ENCODE measurements around the gene PAPOLB. TPM values are rescaled to one million over a fixed set of nuclear protein-coding genes. Genes with fewer than 3 reads are reported as not detected.
"Not testable (repeated sequence)": the region's sequence is repeated elsewhere in the genome, so short reads cannot be mapped to it uniquely, and the experiment has no call there.

The PAPOLB gene
- not detected in 2 replicates for polyA plus RNA-seq (2014; cell fraction: cytosol; rRNA removed)
- 0.03 and 0.04 TPM in 2 replicates for polyA plus RNA-seq (2014; cell fraction: nucleus; rRNA removed)

DNA sequence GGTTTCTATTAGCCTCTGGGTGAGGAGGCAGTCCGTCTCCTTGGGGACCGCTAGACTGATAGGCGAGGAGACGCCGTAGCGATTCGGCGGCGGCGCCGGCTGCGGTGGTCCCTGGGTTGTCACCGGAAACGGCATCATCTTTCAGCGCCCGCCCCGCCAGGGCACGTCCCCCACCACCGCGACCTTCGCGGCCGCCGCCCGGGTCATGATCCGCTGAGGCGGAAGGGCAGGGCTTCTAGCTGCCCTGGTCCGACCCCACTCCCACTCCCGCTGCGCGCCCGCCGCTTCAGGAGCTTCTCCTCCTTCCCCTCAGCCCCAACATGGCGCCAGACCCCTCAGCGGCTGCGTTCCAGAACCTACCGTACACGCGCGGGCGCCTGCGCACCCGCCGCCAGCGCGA lies at the start of gene PAPOLB:
TSS of gene PAPOLB (minus strand) at position 358 of the 400 bp plus-strand sequence. CDS start at position 138, 220 bp downstream.
- DNase-seq (ENCODE audit: low spot score), result no peak

DNA sequence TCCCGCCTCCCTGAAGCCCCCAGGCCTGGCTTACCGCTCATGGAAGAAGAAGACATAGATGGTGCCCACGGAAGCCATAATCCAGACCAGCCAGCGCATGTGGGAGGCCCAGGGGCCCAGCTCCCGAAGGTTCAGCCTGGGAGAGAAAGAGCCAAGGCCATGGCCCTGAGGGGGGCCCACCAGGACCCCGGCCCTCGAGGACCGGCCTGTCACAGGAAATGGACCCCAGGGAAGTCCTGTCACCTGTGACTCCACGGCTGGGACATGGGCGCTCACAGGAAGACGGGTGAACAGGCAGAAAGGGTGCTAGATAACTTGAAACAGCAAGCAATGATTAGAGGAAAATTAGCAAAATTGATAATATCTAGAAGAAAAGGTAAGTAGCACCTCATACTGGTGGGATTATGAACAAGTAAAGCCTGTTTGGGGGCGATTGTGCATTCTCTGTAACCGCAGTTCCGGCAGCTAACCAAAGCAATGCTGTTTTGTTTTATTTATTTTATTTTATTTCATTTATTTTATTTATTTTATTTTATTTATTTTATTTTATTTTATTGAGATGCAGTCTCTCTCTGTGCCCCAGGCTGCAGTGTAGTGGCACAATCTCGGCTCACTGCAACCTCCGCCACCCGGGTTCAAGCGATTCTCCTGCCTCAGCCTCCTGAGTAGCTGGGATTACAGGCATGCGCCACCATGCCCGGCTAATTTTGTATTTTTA lies 49.4 kb upstream of the PAPOLB start:
- DNase-seq (ENCODE audit: low spot score), result no peak

DNA sequence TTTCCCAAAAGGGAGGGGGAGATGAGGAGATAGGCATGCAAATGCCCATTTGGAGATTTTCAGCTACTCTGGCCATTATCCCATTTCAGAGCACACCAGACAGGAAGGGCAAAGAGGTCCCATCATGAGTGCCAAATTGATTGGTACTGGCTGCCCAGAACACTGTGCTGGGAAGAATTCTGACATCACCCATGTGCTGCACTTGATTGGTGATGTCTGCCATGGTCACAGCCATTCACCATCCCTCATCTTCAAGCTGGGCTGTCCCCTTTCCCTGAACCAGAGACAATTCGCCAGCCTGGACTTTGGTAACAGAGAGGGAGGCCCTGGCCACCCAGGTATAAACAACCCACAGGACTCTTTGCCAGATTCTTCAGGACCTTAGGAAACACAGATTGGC lies 44.9 kb upstream of the PAPOLB start:
- DNase-seq (ENCODE audit: low spot score), result no peak

DNA sequence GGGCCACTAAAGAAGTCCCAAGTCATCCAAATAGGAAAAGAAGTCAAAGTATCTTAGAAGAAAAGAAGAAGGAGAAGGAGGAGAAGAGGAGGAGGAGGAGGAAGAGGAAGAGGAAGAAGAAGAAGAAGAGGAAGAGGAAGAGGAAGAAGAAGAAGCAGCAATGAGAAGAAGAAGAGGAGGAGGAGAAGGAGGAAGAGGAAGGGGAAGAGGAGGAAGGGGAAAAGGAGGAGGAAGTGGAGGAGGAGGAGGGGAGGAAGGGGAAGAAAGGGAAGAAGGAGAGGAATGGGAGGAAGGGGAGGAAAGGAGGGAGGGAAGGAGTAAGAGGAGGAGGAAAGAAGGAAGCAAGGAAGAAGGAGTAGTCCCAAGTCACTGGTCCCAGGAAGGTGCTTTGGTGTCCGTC lies 43.3 kb upstream of the PAPOLB start:
- no peak for DNase-seq (ENCODE audit: low spot score)

DNA sequence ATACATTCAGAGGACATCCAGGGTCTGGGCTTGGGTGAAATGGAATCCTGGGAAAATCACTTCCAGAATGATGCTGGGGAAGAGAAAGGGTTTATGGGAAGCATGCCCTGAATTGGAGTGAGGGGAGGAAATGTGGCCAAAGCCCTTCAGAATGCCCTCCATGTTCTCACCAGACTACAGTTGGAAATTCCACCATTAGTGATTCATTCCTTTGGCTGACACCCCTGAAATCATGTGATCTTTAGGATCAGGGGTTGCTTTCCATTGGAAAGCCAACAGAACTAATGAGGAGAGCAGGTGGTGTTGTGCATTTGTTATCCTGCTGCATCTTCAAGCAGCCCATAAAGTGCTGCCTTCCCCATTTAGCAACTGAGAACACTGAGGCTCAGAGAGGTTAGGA lies 42.5 kb upstream of the PAPOLB start:
- no peak for DNase-seq (ENCODE audit: low spot score)

DNA sequence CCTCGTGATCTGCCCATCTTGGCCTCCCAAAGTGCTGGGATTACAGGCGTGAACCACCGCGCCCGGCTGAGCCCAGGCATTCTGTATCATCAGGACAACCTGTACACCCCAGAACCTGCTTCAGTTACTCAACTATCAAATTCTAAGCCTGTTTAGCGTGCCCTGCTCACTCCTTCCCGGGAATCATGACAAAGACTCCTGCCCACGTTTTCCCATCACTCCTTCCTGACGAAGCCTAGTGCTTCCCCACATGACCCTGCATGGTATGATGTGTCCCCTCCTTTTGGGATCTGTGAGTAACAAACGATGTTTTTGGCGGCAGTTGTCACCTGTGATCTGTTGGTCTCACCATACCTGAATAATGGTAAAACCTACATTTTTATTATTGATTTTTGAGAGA lies 33.9 kb upstream of the PAPOLB start:
- no peak for DNase-seq (ENCODE audit: low spot score)

DNA sequence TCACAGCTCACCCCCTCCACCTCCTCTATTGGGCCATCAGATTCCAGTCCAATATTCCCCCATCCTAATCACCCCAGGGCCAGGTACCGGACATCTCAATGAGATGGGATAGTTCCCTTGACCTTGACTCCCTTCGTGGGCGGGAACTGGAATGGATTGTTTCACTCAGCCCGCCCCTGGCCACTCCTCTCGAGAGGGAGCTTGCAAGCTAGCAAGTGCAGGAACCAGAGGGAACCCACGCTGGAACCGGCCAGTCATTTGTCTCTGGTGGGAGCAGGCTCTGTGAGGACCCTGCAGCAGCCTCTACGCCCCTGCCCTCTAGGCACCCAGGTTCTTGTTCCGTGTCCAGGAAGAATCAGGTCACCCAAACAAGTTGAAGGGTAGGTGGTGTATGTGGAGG lies 32.7 kb upstream of the PAPOLB start:
- DNase-seq (ENCODE audit: low spot score), result no peak

DNA sequence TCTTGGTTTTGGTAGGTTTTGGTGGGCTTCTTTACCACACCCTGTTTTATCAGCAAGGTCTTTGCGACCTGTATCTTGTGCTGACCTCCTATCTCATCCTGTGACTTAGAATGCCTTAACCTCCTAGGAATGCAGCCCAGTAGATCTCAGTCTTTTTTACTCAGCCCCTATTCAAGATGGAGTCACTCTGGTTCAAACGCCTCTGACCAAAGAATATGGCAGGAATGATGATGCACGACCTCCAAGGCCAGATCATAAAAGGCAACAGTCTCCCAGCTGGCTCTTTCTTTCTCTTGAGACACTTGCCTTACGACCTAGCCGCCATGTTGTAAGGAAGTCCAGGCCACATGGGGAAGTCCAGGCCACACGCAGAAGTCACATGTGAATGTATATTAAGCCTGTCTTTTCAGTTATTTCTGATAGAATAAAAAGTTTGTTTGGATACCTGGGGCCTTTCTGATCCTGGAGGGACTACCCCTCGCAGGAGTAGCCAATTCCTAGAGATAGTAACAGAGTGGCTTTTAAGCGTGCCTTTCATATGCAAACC lies 32.2 kb upstream of the PAPOLB start:
- no peak for DNase-seq (ENCODE audit: low spot score)

DNA sequence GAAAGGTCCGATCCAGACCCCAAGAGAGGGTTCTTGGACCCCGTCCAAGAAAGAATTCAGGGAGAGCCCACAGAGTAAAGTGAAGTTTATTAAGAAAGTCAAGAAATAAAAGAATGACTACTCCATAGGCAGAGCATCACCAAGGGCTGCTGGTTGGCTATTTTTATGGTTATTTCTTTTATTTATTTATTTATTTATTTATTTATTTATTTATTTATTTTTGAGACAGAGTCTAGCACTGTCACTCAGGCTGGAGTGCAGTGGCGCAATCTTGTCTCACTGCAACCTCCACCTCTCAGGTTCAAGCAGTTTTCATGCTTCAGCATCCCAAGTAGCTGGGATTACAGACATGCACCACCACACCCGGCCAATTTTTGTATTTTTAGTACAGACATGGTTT lies 31.4 kb upstream of the PAPOLB start:
- DNase-seq (ENCODE audit: low spot score), result not testable (repeated sequence)

DNA sequence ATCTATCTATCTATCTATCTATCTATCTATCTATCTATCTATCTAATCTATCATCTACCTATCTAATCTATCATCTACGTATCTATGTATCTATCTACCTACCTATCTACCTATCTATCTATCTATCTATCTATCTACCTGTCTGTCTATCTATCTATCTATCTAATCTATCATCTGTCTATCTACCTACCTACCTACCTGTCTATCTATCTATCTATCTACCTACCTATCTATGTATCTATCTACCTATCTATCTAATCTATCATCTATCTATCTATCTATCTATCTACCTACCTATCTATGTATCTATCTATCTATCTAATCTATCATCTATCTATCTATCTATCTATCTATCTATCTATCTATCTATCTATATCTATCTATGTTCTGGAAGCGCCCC lies 29.7 kb upstream of the PAPOLB start:
- not testable (repeated sequence) for DNase-seq (ENCODE audit: low spot score)

DNA sequence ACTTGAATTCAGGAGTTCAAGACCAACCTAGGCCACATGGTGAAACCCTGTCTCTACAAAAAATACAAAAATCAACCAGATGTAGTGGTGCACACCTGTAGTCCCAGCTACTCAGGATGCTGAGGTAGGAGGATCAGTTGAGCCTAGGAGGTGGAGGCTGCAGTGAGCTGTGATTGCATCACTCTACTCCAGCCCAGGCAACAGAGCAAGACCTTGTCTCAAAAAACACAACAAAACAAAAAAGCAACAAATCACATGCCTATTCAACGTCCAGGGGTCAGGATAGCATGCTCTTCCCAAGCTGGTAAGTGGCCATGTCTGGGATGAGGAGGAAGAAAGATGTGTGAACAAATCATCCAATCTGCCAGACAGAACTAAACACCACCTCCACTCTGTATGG lies 27.9 kb upstream of the PAPOLB start:
- no peak for DNase-seq (ENCODE audit: low spot score)

DNA sequence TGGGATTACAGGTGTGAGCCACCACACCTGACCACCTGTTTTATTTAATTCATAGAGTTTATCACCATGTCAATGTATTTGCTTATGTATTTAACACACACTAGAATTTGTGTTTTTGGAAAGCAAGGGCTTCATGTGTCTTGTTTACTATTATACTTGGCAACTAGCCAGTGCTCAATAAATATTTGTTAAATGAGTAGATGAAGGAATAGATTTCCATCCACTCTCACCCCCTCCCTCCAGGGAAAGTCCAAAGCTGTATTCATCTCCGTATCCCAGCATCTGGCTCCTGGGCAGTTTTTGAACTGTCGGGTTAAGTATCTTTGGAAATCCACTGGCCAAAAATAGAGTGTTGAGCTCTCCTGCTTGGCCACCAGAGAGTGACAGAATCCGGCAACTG lies 26.3 kb upstream of the PAPOLB start:
- no peak for DNase-seq (ENCODE audit: low spot score)

DNA sequence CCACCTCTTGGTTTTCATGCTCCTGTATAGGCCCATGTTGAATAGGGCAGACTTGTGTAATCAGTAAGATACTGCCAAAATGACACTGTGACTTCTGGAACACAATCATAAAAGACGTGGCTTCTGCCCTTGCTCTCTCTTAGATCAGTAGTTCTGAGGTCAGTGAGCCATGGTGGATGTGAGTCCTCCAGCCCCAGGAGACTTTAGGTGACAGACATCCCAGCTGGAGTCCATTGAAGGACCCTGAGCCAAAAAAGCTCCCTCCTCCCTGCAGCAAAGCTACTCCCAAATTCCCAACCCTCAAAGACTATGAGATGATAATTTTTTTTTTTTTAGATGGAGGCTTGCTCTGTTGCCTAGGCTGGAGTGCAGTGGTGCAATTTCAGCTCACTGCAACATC lies 24.8 kb upstream of the PAPOLB start:
- no peak for DNase-seq (ENCODE audit: low spot score)

DNA sequence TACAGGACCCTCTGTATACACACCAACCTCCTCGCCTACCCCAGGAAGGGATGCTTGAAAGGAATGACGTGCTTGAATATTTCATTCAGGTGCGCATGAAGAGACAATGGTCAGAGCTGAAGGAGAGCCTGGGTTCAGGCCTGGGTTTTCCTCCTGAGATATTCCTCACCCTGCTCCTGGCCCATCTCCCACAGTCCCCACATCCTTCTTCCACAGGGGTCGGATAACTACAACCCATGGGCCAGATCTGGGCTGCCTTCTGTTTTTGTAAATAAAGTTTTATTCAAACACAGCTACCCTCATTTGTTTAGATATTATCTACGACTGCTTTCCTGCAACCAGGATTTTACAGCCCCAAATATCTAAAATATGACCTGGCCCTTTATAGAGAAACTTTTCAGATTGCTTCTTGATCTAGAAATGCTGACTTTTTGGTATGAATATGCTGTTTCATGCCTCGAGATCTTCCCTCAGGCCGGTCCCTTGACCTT lies 23.5 kb upstream of the PAPOLB start:
- DNase-seq (ENCODE audit: low spot score), result no peak

DNA sequence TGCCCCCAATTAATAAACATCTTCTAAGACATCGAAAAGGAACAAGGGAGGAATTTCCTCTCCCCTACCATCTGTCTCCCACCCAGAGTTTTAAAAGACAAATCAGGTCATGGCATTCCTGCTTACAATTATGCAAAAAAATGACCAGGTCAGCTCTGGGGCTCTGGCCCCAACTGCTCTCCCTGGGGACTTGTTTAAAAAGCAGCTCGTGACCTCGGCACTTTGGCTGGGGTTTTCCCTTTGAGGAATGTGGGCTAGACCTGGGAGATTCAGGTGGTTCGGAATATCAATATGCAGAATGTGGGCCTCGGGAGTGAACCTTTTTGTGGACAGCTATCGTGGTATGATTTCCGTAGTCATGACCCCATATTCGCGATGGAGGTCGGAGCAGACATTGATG lies 22.3 kb upstream of the PAPOLB start:
- DNase-seq (ENCODE audit: low spot score), result no peak

DNA sequence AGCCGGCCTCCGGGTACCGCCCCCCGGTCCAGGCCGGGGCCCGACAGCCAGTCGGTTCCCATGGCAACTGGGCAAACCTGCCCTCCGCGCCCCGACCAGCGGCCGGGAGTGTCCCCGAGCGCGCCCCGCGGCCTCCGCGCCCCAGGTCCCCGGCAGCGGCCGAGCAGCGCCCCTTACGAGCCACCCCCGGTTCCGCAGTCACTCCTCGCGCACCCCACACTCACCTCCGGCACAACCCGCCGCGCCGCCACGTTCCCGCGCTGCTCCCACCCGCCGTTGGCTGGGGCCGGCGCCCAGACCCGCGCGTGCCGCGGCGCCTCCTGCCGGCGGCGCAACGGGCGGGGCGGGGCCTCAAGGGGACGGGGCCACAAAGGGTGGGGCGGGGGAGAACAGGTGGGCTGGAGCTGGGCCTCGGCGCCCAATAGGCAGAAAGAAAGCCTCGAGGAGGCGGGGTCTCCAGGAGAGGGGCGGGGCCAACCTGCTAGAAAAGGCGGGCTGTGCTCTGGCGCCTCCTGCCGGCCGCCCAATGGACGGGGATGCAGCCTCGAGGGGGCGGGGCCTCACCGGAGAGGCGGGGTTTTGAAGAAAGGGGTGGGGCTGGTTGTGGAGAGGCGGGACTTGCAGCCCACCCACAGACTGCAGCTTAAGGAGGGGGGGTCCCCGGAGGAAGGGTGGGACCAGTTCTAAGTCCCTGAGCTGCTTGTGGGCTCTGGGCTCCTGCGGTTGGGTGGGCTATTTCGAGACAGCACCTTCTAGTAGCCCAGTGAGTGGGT lies 21.7 kb upstream of the PAPOLB start, which contains the start of gene RADIL:
TSS of gene RADIL (minus strand) at position 345 of the 773 bp plus-strand sequence. CDS start 5,577 bp downstream, outside the sequence.
- DNase-seq (ENCODE audit: low spot score), result peak; percentile 88

DNA sequence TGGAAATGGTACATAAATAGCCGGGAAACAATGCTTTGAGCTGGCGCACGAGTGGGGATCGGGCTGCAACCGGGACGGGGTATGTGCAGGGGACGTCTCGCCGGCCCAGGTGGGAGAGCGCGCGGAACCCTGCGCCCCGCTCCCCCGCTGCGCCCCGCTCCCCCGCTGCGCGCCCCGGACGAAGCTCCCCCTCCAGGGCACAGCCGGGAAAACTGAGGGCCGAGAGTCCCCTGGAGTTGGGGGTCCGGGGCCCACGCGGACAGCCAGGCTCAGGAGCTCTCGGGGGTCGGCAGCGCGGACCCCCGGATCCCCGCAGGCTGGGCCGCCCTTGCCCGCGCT lies 21.2 kb upstream of the PAPOLB start:
- no peak for DNase-seq (ENCODE audit: low spot score)

DNA sequence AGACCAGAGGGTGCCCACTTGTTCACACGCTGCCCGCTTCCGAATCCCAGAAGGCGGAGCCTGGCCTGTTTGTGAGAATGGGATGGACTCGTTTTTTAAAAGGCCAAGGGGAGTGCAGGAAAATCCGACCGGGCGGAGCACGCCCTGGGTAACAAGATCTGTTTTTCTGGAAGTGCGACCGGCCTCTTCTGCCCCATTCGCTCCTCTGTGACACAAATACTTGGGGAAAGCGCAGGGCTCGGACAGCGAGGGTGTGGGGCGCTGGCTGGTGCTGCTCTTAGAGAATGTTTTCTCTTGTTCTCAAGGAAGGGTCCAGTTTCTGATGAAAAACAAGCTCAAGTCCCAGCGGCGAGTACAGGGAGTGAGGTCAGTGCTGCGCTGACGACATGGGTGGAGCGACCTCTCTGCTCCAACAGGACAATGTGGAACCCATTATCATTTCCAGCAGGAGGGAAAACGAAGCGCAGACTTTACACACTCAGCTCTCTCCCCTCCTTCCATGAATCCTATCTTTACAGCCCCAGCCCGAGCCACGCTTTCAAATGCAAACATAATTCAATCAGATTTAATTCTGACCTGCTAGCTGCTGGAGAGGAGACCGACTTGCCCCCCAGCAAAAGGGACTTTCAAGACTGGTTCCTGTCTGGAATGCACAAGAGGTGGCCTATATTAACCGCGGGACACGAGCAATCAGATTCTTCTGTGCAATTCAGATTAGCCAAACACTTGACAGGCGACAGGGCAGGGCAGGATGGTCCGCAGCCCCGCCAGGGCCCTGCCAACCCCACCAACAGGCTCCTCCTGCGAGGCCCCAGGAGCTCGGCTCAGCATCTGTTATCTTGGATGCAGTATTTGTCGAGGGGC lies 20.6 kb upstream of the PAPOLB start:
- peak; percentile 71 for DNase-seq (ENCODE audit: low spot score)

DNA sequence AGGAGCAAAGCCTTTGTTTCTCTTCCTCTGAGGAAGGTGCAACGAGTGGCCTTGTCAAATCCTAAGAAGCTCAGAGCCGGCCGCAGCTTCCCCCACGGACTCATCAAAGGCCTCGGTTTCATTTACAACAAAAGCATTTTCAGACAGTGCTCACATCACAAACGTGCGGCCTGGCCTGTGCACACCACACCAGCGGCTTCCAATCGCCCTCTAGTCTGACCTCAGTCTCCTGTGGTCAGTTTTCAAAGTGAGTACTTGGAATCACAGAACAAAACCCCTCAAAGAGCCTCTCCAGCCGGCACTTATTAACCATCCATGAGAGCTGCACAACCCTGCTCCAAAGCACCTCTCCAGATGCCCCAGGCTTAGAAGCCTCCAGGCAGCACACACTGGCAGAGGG lies 18.4 kb upstream of the PAPOLB start:
- no peak for DNase-seq (ENCODE audit: low spot score)

DNA sequence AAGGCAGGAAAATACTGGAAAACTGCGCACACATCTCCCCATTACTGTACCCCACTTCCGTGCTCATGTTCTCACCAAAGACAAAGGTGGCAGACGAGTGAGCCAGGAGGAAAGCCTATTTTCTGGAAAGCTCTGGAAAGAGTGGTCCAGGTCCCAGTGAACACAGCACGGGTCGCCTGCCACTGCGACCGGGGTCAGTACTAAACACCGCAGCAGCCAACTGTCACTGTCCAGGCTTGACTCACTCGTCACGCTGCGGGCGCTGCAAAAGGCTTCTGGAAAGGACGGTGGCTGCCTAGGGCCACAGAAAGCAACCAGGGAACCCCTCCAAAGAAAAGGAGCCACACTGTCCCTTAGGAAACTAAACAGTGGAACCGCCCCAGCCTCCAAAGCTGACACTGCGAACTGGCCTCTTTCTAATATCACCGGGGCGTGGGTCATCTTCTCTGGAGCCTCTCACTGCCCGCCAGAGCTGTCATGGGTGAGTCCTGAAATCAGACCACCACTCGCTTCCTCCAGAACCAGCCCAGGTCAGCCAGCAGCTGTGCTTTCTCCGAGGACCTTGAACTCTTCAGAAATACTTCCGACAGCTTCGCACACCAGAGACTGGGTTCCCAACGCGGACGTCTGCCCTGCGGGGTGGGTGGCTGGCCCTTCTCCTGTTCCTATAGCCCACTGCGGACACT lies 17.7 kb upstream of the PAPOLB start:
- no peak for DNase-seq (ENCODE audit: low spot score)

All from SK-N-DZ (cell line).